Measurements from ENCODE around the gene PODNL1. TPM values are rescaled to one million over a fixed set of nuclear protein-coding genes. Genes with fewer than 3 reads are reported as not detected.

The PODNL1 gene
- total RNA-seq, 1 donor from 2014 or later = 2.7 TPM

DNA sequence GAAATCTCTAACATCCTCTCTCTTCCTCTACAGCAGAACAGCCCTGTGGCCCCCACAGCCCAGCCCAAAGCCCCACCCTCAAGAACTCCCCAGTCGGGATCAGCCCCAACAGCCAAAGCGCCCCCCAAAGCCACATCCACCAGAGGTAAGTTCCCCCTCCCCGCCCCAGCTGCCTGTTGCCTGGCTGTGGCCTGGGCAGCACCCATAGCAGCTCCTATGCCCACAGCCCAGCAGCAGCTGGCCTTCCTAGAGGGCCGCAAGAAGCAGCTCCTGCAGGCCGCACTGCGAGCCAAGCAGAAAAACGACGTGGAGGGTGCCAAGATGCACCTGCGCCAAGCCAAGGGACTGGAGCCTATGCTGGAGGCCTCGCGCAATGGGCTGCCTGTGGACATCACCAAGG is 17.7 kb downstream of the PODNL1 start:
- Histone ChIP-seq H3K36me3 (peaks cover 92% of the 10 kb centered on the region), H3K4me3 (no peak overlapping the region), H3K9me3 (no peaks in the 10 kb centered on the region), H3K4me1 (peaks cover 10% of the 10 kb centered on the region), H3K27ac (no peak overlapping the region), H3K27me3 (ENCODE audit: low read depth) (no peaks in the 10 kb centered on the region)
- TF ChIP-seq, protein P1, sequence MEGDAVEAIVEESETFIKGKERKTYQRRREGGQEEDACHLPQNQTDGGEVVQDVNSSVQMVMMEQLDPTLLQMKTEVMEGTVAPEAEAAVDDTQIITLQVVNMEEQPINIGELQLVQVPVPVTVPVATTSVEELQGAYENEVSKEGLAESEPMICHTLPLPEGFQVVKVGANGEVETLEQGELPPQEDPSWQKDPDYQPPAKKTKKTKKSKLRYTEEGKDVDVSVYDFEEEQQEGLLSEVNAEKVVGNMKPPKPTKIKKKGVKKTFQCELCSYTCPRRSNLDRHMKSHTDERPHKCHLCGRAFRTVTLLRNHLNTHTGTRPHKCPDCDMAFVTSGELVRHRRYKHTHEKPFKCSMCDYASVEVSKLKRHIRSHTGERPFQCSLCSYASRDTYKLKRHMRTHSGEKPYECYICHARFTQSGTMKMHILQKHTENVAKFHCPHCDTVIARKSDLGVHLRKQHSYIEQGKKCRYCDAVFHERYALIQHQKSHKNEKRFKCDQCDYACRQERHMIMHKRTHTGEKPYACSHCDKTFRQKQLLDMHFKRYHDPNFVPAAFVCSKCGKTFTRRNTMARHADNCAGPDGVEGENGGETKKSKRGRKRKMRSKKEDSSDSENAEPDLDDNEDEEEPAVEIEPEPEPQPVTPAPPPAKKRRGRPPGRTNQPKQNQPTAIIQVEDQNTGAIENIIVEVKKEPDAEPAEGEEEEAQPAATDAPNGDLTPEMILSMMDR (IDR thresholded peaks at IDR 0.05) = no peak
- intact Hi-C loops (cut with DNase I) = no loop called here
- no peak for DNase-seq
- no peak for ATAC-seq

DNA sequence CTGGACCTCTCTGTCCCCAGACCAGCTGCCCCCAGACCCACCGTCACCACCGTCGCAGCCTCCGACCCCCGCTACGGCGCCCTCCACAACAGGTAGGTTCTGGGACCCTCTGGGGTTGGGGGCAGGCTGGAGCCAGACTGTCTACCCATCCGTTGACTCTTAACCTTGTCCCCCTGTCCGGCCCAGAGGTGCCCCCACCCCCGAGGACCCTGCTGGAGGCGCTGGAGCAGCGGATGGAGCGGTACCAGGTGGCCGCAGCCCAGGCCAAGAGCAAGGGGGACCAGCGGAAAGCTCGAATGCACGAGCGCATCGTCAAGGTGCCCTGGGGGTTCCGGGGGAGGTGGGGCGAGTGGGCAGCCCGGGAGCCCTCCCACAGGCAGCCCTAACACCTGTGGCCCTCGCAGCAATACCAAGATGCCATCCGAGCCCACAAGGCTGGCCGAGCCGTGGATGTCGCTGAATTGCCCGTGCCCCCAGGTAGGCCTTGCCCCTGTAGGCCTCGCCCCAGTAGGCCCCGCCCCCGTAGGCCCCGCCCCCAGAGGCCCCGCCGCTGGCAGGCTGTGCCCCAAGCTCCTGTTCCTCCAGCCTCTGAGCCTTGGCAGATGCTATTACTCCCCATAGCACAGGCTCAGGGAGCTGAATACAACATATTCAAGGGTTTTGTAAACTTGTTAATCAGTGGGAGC is 19.3 kb downstream of the PODNL1 start:
- Histone ChIP-seq H3K27ac (no peak overlapping the region), H3K27me3 (ENCODE audit: low read depth) (no peaks in the 10 kb centered on the region), H3K36me3 (peaks cover 95% of the 10 kb centered on the region), H3K9me3 (no peaks in the 10 kb centered on the region), H3K4me3 (no peak overlapping the region), H3K4me1 (peaks cover 10% of the 10 kb centered on the region)
- intact Hi-C loops (cut with DNase I) = no loop called here
- TF ChIP-seq, protein P1 (IDR thresholded peaks at IDR 0.05) = no peak
- DNase-seq (no peak), ATAC-seq (peak in 1 of 2 donors; percentile 18)

DNA sequence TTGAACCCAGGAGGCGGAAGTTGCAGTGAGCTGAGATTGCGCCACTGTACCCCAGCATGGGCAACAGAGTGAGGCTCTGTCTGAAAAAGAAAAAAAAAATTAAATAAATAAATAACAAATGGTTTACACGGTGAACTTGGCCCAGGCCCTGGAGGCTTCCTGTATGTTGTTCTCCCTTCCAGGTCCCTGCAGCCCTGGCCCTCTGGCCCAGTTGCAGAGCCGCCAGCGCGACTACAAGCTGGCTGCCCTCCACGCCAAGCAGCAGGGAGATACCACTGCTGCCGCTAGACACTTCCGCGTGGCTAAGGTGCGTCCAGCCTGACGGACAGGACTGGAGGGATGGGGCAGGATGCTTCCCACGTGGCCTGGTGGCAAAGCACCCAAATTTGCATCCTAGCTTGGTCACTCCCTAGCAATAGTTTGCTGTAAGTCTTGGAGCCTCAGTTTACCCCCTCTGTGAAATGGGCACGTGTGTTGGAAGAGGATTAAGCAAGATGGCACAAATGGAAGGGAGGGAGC is 20.3 kb downstream of the PODNL1 start:
- TF ChIP-seq, protein P1 (IDR thresholded peaks at IDR 0.05) = no peak
- Histone ChIP-seq H3K27me3 (ENCODE audit: low read depth) (no peaks in the 10 kb centered on the region), H3K4me3 (no peak overlapping the region), H3K9me3 (no peaks in the 10 kb centered on the region), H3K4me1 (peaks cover 10% of the 10 kb centered on the region), H3K27ac (no peak overlapping the region), H3K36me3 (peaks cover 95% of the 10 kb centered on the region)
- intact Hi-C loops (cut with DNase I) = no loop called here
- DNase-seq (no peak), ATAC-seq (peak; percentile 13 to 32)

DNA sequence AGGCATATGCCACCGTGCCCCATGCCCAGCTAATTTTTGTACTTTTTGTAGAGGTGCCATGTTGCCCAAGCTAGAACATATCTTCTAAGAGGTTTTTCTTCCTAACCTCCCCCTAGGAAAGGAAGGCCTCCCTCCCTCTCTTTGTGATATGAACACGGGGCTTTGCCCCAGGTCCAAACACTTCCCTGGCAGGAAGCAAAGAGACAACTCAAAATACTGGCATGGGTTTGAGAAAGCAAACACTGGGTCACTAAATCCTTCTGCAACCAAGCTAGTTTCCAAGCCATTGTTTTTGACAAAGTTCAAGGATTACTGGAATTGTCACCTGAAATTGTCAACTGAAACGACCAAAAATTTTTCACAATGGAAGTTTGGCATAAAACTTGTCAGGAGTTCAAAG is 23.4 kb downstream of the PODNL1 start:
- ATAC-seq (no peak), DNase-seq (no peak)
- Histone ChIP-seq H3K27ac (no peak overlapping the region), H3K9me3 (no peaks in the 10 kb centered on the region), H3K27me3 (ENCODE audit: low read depth) (no peaks in the 10 kb centered on the region), H3K36me3 (peaks cover 94% of the 10 kb centered on the region), H3K4me3 (no peak overlapping the region), H3K4me1 (peaks cover 10% of the 10 kb centered on the region)
- TF ChIP-seq, protein P1 (IDR thresholded peaks at IDR 0.05) = no peak
- intact Hi-C loops (cut with DNase I) = no loop called here

DNA sequence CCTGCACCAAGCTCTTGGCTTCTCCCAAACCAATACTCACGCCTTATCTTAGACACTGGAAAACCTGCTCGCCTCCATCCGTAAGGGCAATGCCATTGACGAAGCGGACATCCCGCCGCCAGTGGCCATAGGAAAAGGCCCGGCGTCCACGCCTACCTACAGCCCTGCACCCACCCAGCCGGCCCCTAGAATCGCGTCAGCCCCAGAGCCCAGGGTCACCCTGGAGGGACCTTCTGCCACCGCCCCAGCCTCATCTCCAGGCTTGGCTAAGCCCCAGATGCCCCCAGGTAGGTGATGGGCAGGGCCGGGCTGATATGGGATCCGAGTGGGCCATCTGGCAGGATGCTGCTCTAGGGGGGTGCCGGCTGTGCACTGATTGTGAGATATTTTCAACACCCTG is 24.9 kb downstream of the PODNL1 start:
- H3K36me3 ChIP-seq = peaks cover 86% of the 10 kb centered on the region
- DNase-seq = no peak
- ATAC-seq = peak in 1 of 2 donors; percentile 7
- TF ChIP-seq, protein P1 (IDR thresholded peaks at IDR 0.05) = no peak
- H3K9me3 ChIP-seq = no peaks in the 10 kb centered on the region
- H3K4me1 ChIP-seq = peaks cover 10% of the 10 kb centered on the region
- H3K27me3 ChIP-seq (ENCODE audit: low read depth) = no peaks in the 10 kb centered on the region
- no peak overlapping the region for H3K4me3 ChIP-seq
- H3K27ac ChIP-seq = no peak overlapping the region
- intact Hi-C loops (cut with DNase I) = no loop called here
